PC-9 (cell line): ENCODE measurements around the gene ARAP3. TPM values are rescaled to one million over a fixed set of nuclear protein-coding genes. Genes with fewer than 3 reads are reported as not detected.

ENCODE experiments used
- BruUV-seq: library from RNA; stranded (reverse); fragments of 400-500 nt; replicated peaks from 2 replicates; lab custom pipeline; 2021; lab: Mats Ljungman, UMichigan
- CTCF ChIA-PET: fragments of 300-600 bp; sonication (Branson Sonifier 250); formaldehyde crosslinking; loops from one replicate; lab custom pipeline; 2022; ENCODE audit warnings: antibody characterized with exemption; lab: Charles Lee
- POLR2A ChIA-PET: fragments of 300-600 bp; sonication (Branson Sonifier 250); formaldehyde crosslinking; loops from one replicate; lab custom pipeline; 2022; ENCODE audit warnings: antibody characterized with exemption; ENCODE audit not compliant: unreplicated experiment; lab: Charles Lee
- DNase-seq, 2 experiments: peaks; one replicate each; pipeline versions ENCODE4 v3.0.0 to v3.0.0-alpha.2; 2015 to 2022; ENCODE audit warnings: mixed read lengths in 1 of 2
- H2AFZ ChIP-seq: fragments of 200-600 bp; sonication (generic); 2 replicates; pipeline ENCODE4 v1.8.1; 2017; ENCODE audit warnings: antibody characterized with exemption
- H3F3A ChIP-seq: fragments of 200-600 bp; sonication (generic); 2 replicates; pipeline ENCODE4 v1.8.1; 2017; ENCODE audit warnings: antibody characterized with exemption, mild to moderate bottlenecking, low read depth; ENCODE audit not compliant: insufficient read depth
- H3K27ac ChIP-seq: fragments of 200-600 bp; sonication (generic); 2 replicates; pipeline ENCODE4 v1.6.1; 2016; ENCODE audit warnings: mixed run types
- H3K27me3 ChIP-seq: fragments of 200-600 bp; sonication (generic); 2 replicates; pipeline ENCODE4 v1.6.1; 2016; ENCODE audit warnings: low read depth, mixed run types; ENCODE audit not compliant: insufficient read depth
- H3K36me3 ChIP-seq: fragments of 200-600 bp; sonication (generic); 2 replicates; pipeline ENCODE4 v1.6.1; 2016; ENCODE audit warnings: low read depth, mixed run types
- H3K4me1 ChIP-seq: fragments of 200-600 bp; sonication (generic); replicated peaks from 2 replicates; pipeline ENCODE4 v1.6.1; 2016; ENCODE audit warnings: mixed run types; ENCODE audit not compliant: insufficient read depth
- H3K4me2 ChIP-seq: fragments of 200-600 bp; sonication (generic); 2 replicates; pipeline ENCODE4 v1.6.1; 2017; ENCODE audit warnings: mixed run types
- H3K4me3 ChIP-seq: fragments of 200-600 bp; sonication (generic); 2 replicates; pipeline ENCODE4 v1.6.1; 2016; ENCODE audit warnings: mixed run types
- H3K79me2 ChIP-seq: fragments of 200-600 bp; sonication (generic); 2 replicates; pipeline ENCODE4 v1.6.1; 2017; ENCODE audit warnings: low read depth, mixed run types
- H3K9me2 ChIP-seq: fragments of 200-600 bp; sonication (generic); 2 replicates; pipeline ENCODE4 v1.8.1; 2017; ENCODE audit warnings: mild to moderate bottlenecking; ENCODE audit not compliant: insufficient read depth
- H3K9me3 ChIP-seq: fragments of 200-600 bp; sonication (generic); 2 replicates; pipeline ENCODE4 v1.8.1; 2016; ENCODE audit warnings: low read depth; ENCODE audit not compliant: insufficient read depth
- H4K20me1 ChIP-seq: fragments of 200-600 bp; sonication (generic); 2 replicates; pipeline ENCODE4 v1.8.1; 2017; ENCODE audit not compliant: insufficient read depth
- EZH2 ChIP-seq: fragments of 200-600 bp; sonication (generic); IDR thresholded peaks from 2 replicates; pipeline ENCODE4 v1.8.0; 2017; ENCODE audit warnings: antibody characterized with exemption, low read depth
- intact Hi-C: fragments of 100-400 bp; cut with micrococcal nuclease; formaldehyde crosslinking; loops from one replicate; pipeline ENCODE4 v1.10.0; 2022; ENCODE audit not compliant: unreplicated experiment
- total RNA-seq: library from RNA; stranded (reverse); gene quantifications from 2 replicates; pipeline ENCODE4 v1.2.3, GENCODE V29; 2021
- TF ChIP-seq, protein P1 (sequence below): fragments of 200-600 bp; sonication (generic); conservative IDR thresholded peaks from 2 replicates; pipeline ENCODE4 v1.6.1; 2017; ENCODE audit warnings: mixed run types, antibody characterized with exemption, mild to moderate bottlenecking, moderate library complexity

ARAP3 gene
- total RNA-seq, 1 experiment from 2014 or later, result 28.0 TPM

DNA sequence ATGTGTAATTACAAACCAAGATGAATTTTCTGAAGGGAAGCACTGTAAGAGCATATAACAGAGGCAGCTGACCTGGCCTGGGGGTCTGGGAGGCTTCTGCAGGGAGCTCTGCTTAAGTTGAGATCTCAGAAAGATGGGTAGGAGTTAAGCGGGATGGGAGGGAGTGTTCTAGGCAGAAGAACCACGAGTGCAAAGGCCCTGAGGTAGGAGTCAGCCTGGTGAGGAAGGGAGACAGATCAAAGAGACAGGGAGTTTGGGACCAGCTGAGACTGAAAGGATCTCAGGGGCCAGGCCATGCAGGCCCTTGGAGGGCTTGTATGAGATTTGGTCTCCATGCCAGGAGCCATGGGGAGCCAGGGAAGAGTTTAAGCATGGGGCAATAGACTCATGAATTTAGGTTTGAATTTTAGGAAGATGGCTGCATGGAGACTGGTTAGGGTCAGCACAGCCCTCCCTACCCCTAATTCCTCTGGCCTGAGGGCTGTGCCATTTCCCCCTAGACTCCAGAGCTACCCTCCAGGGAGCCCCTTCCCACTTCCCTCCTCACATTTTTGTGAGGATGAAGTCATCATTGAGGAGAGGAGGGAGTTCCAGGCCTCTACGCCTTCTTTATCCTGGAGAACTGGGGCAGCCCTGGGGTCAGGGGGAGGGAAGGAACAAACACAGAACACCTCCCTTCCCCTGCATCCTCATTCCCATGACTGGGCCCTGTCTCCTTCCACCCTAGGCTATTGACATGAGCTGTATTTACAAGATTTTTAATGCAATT is 4.8 kb upstream of the ARAP3 start:
- TF ChIP-seq, protein P1, sequence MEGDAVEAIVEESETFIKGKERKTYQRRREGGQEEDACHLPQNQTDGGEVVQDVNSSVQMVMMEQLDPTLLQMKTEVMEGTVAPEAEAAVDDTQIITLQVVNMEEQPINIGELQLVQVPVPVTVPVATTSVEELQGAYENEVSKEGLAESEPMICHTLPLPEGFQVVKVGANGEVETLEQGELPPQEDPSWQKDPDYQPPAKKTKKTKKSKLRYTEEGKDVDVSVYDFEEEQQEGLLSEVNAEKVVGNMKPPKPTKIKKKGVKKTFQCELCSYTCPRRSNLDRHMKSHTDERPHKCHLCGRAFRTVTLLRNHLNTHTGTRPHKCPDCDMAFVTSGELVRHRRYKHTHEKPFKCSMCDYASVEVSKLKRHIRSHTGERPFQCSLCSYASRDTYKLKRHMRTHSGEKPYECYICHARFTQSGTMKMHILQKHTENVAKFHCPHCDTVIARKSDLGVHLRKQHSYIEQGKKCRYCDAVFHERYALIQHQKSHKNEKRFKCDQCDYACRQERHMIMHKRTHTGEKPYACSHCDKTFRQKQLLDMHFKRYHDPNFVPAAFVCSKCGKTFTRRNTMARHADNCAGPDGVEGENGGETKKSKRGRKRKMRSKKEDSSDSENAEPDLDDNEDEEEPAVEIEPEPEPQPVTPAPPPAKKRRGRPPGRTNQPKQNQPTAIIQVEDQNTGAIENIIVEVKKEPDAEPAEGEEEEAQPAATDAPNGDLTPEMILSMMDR, result no peak
- TF ChIP-seq EZH2, result no peak
- Histone ChIP-seq H3F3A (peaks cover 17% of the 10 kb centered on the region; the same call in 1 of the 2 replicates), H4K20me1 (no peaks in the 10 kb centered on the region), H3K27me3 (no peaks in the 10 kb centered on the region), H3K4me3 (no peak overlapping the region), H2AFZ (no peak overlapping the region), H3K4me2 (no peak overlapping the region), H3K9me3 (no peaks in the 10 kb centered on the region), H3K9me2 (no peaks in the 10 kb centered on the region), H3K79me2 (no peaks in the 10 kb centered on the region), H3K4me1 (peaks cover 7% of the 10 kb centered on the region), H3K36me3 (no peaks in the 10 kb centered on the region), H3K27ac (no peak overlapping the region)
- ChIA-PET CTCF (interaction anchor here (1.0 kb wide), 1 partner anchor 273 kb away, joined by 3 read pairs; no protein-coding TSS in a partner anchor), POLR2A (no interaction called here)
- intact Hi-C loops, result loop anchor here (10.0 kb wide), 1 partner anchor 868 kb away; no protein-coding TSS in a partner anchor
- BruUV-seq, result no TSS peak
- DNase-seq, result no peak

DNA sequence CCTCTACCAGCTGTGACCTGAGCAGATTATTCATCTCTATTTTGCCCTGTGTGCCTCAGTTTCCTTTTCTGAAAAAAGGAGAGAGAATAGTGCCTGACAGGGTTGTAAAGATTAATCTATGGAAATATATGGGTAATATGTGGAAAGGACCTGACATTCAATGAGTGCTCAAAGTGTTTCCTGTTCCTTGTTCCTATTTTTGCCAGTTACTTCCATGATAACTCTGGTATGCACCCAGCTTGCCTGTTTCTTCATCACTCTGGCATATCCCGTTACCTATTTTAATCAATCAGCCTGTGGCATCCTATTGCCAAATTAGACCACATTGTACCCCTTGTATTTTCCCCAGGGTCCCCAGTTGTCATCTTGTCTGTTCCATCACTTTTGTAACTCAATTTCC is 3.6 kb upstream of the ARAP3 start:
- intact Hi-C loops, result loop anchor here (10.0 kb wide), 1 partner anchor 869 kb away; no protein-coding TSS in a partner anchor
- Histone ChIP-seq H3K4me3 (no peak overlapping the region), H3K9me3 (no peaks in the 10 kb centered on the region), H3K4me2 (no peak overlapping the region), H3K9me2 (no peaks in the 10 kb centered on the region), H3K27me3 (no peaks in the 10 kb centered on the region), H4K20me1 (no peaks in the 10 kb centered on the region), H3K27ac (no peak overlapping the region), H3F3A (peaks cover 26% of the 10 kb centered on the region), H3K79me2 (peaks cover 8% of the 10 kb centered on the region), H2AFZ (no peak overlapping the region), H3K36me3 (no peaks in the 10 kb centered on the region), H3K4me1 (peaks cover 17% of the 10 kb centered on the region)
- ChIA-PET CTCF (no interaction called here), POLR2A (no interaction called here)
- DNase-seq, result no peak
- TF ChIP-seq, protein P1, result no peak
- TF ChIP-seq EZH2, result no peak
- BruUV-seq, result no TSS peak

DNA sequence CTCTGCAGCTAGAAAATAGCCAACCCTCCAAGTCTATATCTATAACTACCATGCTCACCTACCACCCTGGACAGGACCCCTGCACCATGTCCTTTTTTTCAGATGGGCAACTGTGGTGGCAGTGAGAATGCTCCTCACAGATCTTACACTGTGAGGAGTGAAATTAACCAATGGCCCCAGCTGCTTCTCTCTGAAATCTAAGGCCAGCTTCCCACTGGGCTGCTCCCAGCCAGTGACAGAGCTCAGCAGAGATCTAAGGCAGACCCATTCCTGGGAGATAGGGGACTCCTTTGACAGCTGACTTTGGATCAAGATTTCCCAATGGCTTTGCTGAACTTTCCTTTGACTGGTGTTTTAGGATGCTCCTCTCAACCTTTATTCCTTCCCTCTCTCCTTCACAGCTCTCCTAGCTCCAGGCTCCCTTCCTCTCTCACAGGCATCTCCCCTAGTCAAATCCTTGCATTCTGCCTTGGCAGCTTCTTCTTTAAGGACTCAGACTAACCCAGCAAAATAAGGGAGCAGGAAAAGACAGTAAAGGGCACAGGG is 1.6 kb upstream of the ARAP3 start:
- no TSS peak for BruUV-seq
- CTCF ChIA-PET, result no interaction called here
- Histone ChIP-seq H3F3A (peaks cover 29% of the 10 kb centered on the region), H2AFZ (no peak overlapping the region), H4K20me1 (no peaks in the 10 kb centered on the region), H3K4me2 (no peak overlapping the region), H3K9me3 (no peaks in the 10 kb centered on the region), H3K4me1 (peaks cover 22% of the 10 kb centered on the region), H3K79me2 (peaks cover 26% of the 10 kb centered on the region), H3K27ac (no peak overlapping the region), H3K9me2 (no peaks in the 10 kb centered on the region), H3K36me3 (no peaks in the 10 kb centered on the region; the same call in 1 of the 2 replicates), H3K4me3 (no peak overlapping the region), H3K27me3 (no peaks in the 10 kb centered on the region)
- peak in 1 of 2 experiments; percentile 20 for DNase-seq
- TF ChIP-seq EZH2, result no peak
- TF ChIP-seq, protein P1, result no peak
- POLR2A ChIA-PET, result no interaction called here
- intact Hi-C loops, result loop anchor here (10.0 kb wide), 1 partner anchor 871 kb away; no protein-coding TSS in a partner anchor
